Stomach (tissue), 4 donors: ENCODE data around the gene ADGRD1.

Experiments used
- CTCF ChIP-seq, 7 experiments: fragments of 450-650 bp in 4 of 7; fragments of 200-600 bp in 3 of 7; sonication (generic) in 3 of 7; IDR thresholded peaks; one replicate each; pipeline ENCODE4 v1.5.1; 2016 to 2019; ENCODE audit warnings: antibody characterized with exemption in 7 of 7, control low read depth in 2 of 7, mild to moderate bottlenecking in 1 of 7
- POLR2AphosphoS5 ChIP-seq, 3 donors: sonication (generic); formaldehyde crosslinking; IDR thresholded peaks; one replicate each; pipeline ENCODE4 v1.6.1; 2016; ENCODE audit warnings: antibody characterized with exemption in 3 of 3

GRCh38 chr12:130953771-130954543, at the start of gene ADGRD1:
- TF ChIP-seq CTCF (IDR thresholded peaks at IDR 0.05) (no peak), POLR2AphosphoS5 (IDR thresholded peaks at IDR 0.05) (peak; percentile 62 to 70 (median 62))
